HEK293 (cell line): ENCODE data around the gene HS3ST6.

Experiments used
- CTCF ChIA-PET: fragments of 350-600 bp; formaldehyde crosslinking; extraction: SDS; loops from one replicate; lab custom pipeline; 2021; ENCODE audit warnings: antibody characterized with exemption; lab: Yijun Ruan, JAX
- POLR2A ChIA-PET: fragments of 300-600 bp; formaldehyde crosslinking; extraction: SDS; loops from one replicate; lab custom pipeline; 2020; ENCODE audit warnings: antibody characterized with exemption, inconsistent platforms; lab: Yijun Ruan, JAX
- H3K27ac ChIP-seq: fragments of 200-500 bp; sonication (Bioruptor generic); 2 replicates; pipeline ENCODE4 v1.5.1; 2014; ENCODE audit warnings: low read depth, low read length, control low read depth, inconsistent platforms; ENCODE audit errors: extremely low read depth
- H3K36me3 ChIP-seq, 2 experiments: fragments of 200-500 bp in 1 of 2; sonication (Bioruptor generic) in 1 of 2; 1 replicate in 1 of 2; 2 replicates in 1 of 2; pipeline ENCODE4 v1.5.1; 2014 to 2017; ENCODE audit warnings: inconsistent platforms in 2 of 2, low read length in 2 of 2; ENCODE audit not compliant: control insufficient read depth in 2 of 2, insufficient read depth in 1 of 2
- H3K4me1 ChIP-seq: fragments of 200-500 bp; sonication (Bioruptor generic); 2 replicates; pipeline ENCODE4 v1.5.1; 2014; ENCODE audit warnings: mild to moderate bottlenecking, low read length, inconsistent platforms; ENCODE audit not compliant: control insufficient read depth, insufficient read depth
- H3K4me3 ChIP-seq: 2 replicates; pipeline ENCODE4 v1.5.1; 2011; ENCODE audit warnings: low read depth, mild to moderate bottlenecking, control low read depth, low read length, moderate library complexity
- H3K9me3 ChIP-seq: fragments of 200-500 bp; sonication (Bioruptor generic); 2 replicates; pipeline ENCODE4 v1.5.1; 2014; ENCODE audit warnings: low read depth, low read length, inconsistent platforms; ENCODE audit not compliant: control insufficient read depth, insufficient read depth
- EGR2 ChIP-seq: fragments of 450-650 bp; formaldehyde crosslinking; IDR thresholded peaks from 2 replicates; pipeline ENCODE4 v1.5.1; 2016; ENCODE audit warnings: low read depth, missing biosample characterization, missing genetic modification characterization
- GLI2 ChIP-seq: fragments of 450-650 bp; formaldehyde crosslinking; IDR thresholded peaks from 2 replicates; pipeline ENCODE4; 2017; ENCODE audit warnings: missing biosample characterization, missing genetic modification characterization, low read depth, borderline replicate concordance
- GLIS2 ChIP-seq: fragments of 450-650 bp; formaldehyde crosslinking; IDR thresholded peaks from 2 replicates; pipeline ENCODE4 v1.5.1; 2016; ENCODE audit warnings: missing biosample characterization, missing genetic modification characterization
- HIC1 ChIP-seq: fragments of 450-650 bp; formaldehyde crosslinking; IDR thresholded peaks from 2 replicates; pipeline ENCODE4 v1.5.1; 2016; ENCODE audit warnings: missing biosample characterization, missing genetic modification characterization
- HOXD13 ChIP-seq: sonication (generic); formaldehyde crosslinking; IDR thresholded peaks from 2 replicates; pipeline ENCODE4 v1.8.0; 2022; ENCODE audit warnings: missing genetic modification reagents, borderline replicate concordance
- KLF1 ChIP-seq: fragments of 450-650 bp; formaldehyde crosslinking; IDR thresholded peaks from 2 replicates; pipeline ENCODE4 v1.5.1; 2016; ENCODE audit warnings: missing biosample characterization, missing genetic modification characterization
- KLF17 ChIP-seq: fragments of 450-650 bp; formaldehyde crosslinking; IDR thresholded peaks from 2 replicates; pipeline ENCODE4 v1.5.1; 2016; ENCODE audit warnings: missing biosample characterization, missing genetic modification characterization
- PRDM10 ChIP-seq: fragments of 450-650 bp; formaldehyde crosslinking; IDR thresholded peaks from 2 replicates; pipeline ENCODE4 v1.5.1; 2016; ENCODE audit warnings: missing biosample characterization, missing genetic modification characterization
- SP2 ChIP-seq: fragments of 450-650 bp; formaldehyde crosslinking; IDR thresholded peaks from 2 replicates; pipeline ENCODE4 v1.5.1; 2016; ENCODE audit warnings: missing biosample characterization, missing genetic modification characterization
- ZBTB26 ChIP-seq: fragments of 450-650 bp; formaldehyde crosslinking; optimal IDR thresholded peaks from 2 replicates; pipeline ENCODE3; 2016; ENCODE audit warnings: missing biosample characterization, mild to moderate bottlenecking, missing genetic modification characterization
- ZBTB6 ChIP-seq: fragments of 450-650 bp; formaldehyde crosslinking; IDR thresholded peaks from 2 replicates; pipeline ENCODE4 v1.5.1; 2017; ENCODE audit warnings: missing biosample characterization, missing genetic modification characterization
- ZFHX2 ChIP-seq: fragments of 450-650 bp; formaldehyde crosslinking; conservative IDR thresholded peaks from 2 replicates; pipeline ENCODE4 v1.5.1; 2016; ENCODE audit warnings: missing biosample characterization, missing genetic modification characterization
- ZNF274 ChIP-seq, 2 experiments: fragments of 200-500 bp in 1 of 2; fragments of 450-650 bp in 1 of 2; sonication (Bioruptor generic) in 1 of 2; formaldehyde crosslinking in 1 of 2; IDR thresholded peaks; 2 replicates each; pipeline versions ENCODE4 v1.5.1 to v1.6.1; 2014 to 2016; ENCODE audit warnings: borderline replicate concordance in 1 of 2, inconsistent platforms in 1 of 2, low read length in 1 of 2, missing biosample characterization in 1 of 2, missing genetic modification characterization in 1 of 2
- ZNF302 ChIP-seq: fragments of 450-650 bp; formaldehyde crosslinking; IDR thresholded peaks from 2 replicates; pipeline ENCODE4 v1.5.1; 2016; ENCODE audit warnings: missing biosample characterization, missing genetic modification characterization, low read depth
- ZNF362 ChIP-seq: fragments of 450-650 bp; formaldehyde crosslinking; IDR thresholded peaks from 2 replicates; pipeline ENCODE4 v1.5.1; 2016; ENCODE audit warnings: missing biosample characterization, missing genetic modification characterization
- ZNF596 ChIP-seq: fragments of 450-650 bp; IDR thresholded peaks from 2 replicates; pipeline ENCODE4 v1.5.0; 2018; ENCODE audit warnings: missing biosample characterization, mild to moderate bottlenecking, missing genetic modification characterization, moderate library complexity
- ZNF600 ChIP-seq: fragments of 450-650 bp; formaldehyde crosslinking; IDR thresholded peaks from 2 replicates; pipeline ENCODE4 v1.5.1; 2016; ENCODE audit warnings: missing biosample characterization, missing genetic modification characterization

HS3ST6 gene

GRCh38 chr16:1914988-1915387 is 3.2 kb downstream of the HS3ST6 start:
- ChIA-PET POLR2A (no interaction called here), CTCF (interaction anchor here (1.0 kb wide), 1 partner anchor 14 kb away, joined by 3 read pairs; no protein-coding TSS in a partner anchor)
- Histone ChIP-seq H3K4me1 (no peaks in the 10 kb centered on the region), H3K27ac (no peak overlapping the region), H3K36me3 (no peaks in the 10 kb centered on the region), H3K9me3 (no peaks in the 10 kb centered on the region), H3K4me3 (no peak overlapping the region)
- TF ChIP-seq ZNF600 (tag by site-specific recombination) (0 out of 2 replicates have a peak, but pooled peaks have one; percentile 16), GLI2 (tag by site-specific recombination) (no peak), PRDM10 (tag by site-specific recombination) (peak; percentile 73)

- ChIA-PET CTCF (interaction anchor here (0.5 to 0.7 kb wide), 2 partner anchors 100 to 132 kb away, joined by 4 read pairs; no protein-coding TSS in a partner anchor), POLR2A (no interaction called here)
- H3K27ac ChIP-seq: no peak overlapping the region
- H3K9me3 ChIP-seq: no peaks in the 10 kb centered on the region
- no peaks in the 10 kb centered on the region for H3K36me3 ChIP-seq
- H3K4me3 ChIP-seq: no peak overlapping the region
- TF ChIP-seq EGR2 (peak; percentile 80), GLIS2 (tag by site-specific recombination) (no peak), HOXD13 (CRISPR knock-in tag) (no peak), KLF1 (peak; percentile 79), ZFHX2 (tag by site-specific recombination) (peak; percentile 55)
- H3K4me1 ChIP-seq: no peaks in the 10 kb centered on the region
Measured at GRCh38 chr16:1914084-1914608, 4.1 kb downstream of the HS3ST6 start.

GRCh38 chr16:1913327-1914083 is 4.7 kb downstream of the HS3ST6 start:
- ChIA-PET POLR2A (no interaction called here), CTCF (interaction anchor here (0.7 kb wide), 1 partner anchor 133 kb away, joined by 4 read pairs; no protein-coding TSS in a partner anchor)
- no peaks in the 10 kb centered on the region for H3K9me3 ChIP-seq
- no peaks in the 10 kb centered on the region for H3K36me3 ChIP-seq
- H3K27ac ChIP-seq: no peak overlapping the region
- no peak overlapping the region for H3K4me3 ChIP-seq
- H3K4me1 ChIP-seq: no peaks in the 10 kb centered on the region
- TF ChIP-seq ZFHX2 (tag by site-specific recombination) (peak; percentile 97), ZBTB6 (tag by site-specific recombination) (no peak), SP2 (tag by site-specific recombination) (0 out of 2 replicates have a peak, but pooled peaks have one; percentile 8), ZNF274 (IDR thresholded peaks at IDR 0.05; ENCODE audit: low read length) (no peak), ZNF274 (tag by site-specific recombination; IDR thresholded peaks at IDR 0.05; ENCODE audit: borderline replicate concordance) (no peak), ZNF362 (tag by site-specific recombination) (no peak), ZNF302 (tag by site-specific recombination) (no peak), ZNF596 (tag by site-specific recombination) (no peak), KLF17 (tag by site-specific recombination) (peak; percentile 76), ZBTB26 (tag by site-specific recombination) (no peak), ZNF600 (tag by site-specific recombination) (no peak), HIC1 (tag by site-specific recombination) (peak; percentile 56)
